IMR-90 (cell line): Measurements from ENCODE around the gene STRA8. TPM values are rescaled to one million over a fixed set of nuclear protein-coding genes. Genes with fewer than 3 reads are reported as not detected.

Source experiments
- ATAC-seq: fragments of 200-7000 bp; cut with Tn5 transposase; 2 replicates; pipeline ENCODE4 v1.9.1; 2020; ENCODE audit warnings: low read depth, mild to moderate bottlenecking, moderate library complexity
- BruUV-seq: library from RNA; stranded (reverse); fragments of 400-500 nt; replicated peaks from 2 replicates; lab custom pipeline; 2021; lab: Mats Ljungman, UMichigan
- CTCF ChIA-PET: fragments of 300-600 bp; formaldehyde crosslinking; extraction: SDS; loops from one replicate; lab custom pipeline; 2021; ENCODE audit warnings: antibody characterized with exemption; lab: Yijun Ruan, JAX
- POLR2A ChIA-PET: fragments of 300-600 bp; sonication (Branson Sonifier 250); formaldehyde crosslinking; loops from one replicate; lab custom pipeline; 2022; ENCODE audit warnings: antibody characterized with exemption; ENCODE audit not compliant: unreplicated experiment; lab: Charles Lee
- DNase-seq: peaks from one replicate; pipeline ENCODE4 v3.0.0; 2013
- H2AFZ ChIP-seq: replicated peaks from 2 replicates; pipeline ENCODE3; 2013; ENCODE audit warnings: low read length, mild to moderate bottlenecking; ENCODE audit not compliant: poor library complexity
- H2AK5ac ChIP-seq: 2 replicates; pipeline ENCODE4 v1.6.1; 2013; ENCODE audit warnings: low read depth, low read length, inconsistent platforms
- H2AK9ac ChIP-seq: replicated peaks from 2 replicates; pipeline ENCODE3; 2013; ENCODE audit warnings: mild to moderate bottlenecking, low read depth, low read length, moderate library complexity; ENCODE audit not compliant: poor library complexity
- H2BK120ac ChIP-seq: 2 replicates; pipeline ENCODE4 v1.6.1; 2013; ENCODE audit warnings: low read depth, low read length, inconsistent platforms
- H2BK15ac ChIP-seq: 3 replicates; pipeline ENCODE4 v1.6.1; 2013; ENCODE audit warnings: low read depth, low read length, inconsistent platforms
- H2BK20ac ChIP-seq: 2 replicates; pipeline ENCODE4 v1.6.1; 2013; ENCODE audit warnings: low read depth, mild to moderate bottlenecking, inconsistent platforms, low read length, moderate library complexity
- H2BK5ac ChIP-seq: 2 replicates; pipeline ENCODE4 v1.6.1; 2013; ENCODE audit warnings: mild to moderate bottlenecking, low read depth, low read length, inconsistent platforms; ENCODE audit not compliant: poor library complexity, severe bottlenecking
- H3K14ac ChIP-seq: replicated peaks from 2 replicates; pipeline ENCODE4 v1.6.1; 2013; ENCODE audit warnings: low read depth, low read length, inconsistent platforms
- H3K18ac ChIP-seq: 2 replicates; pipeline ENCODE4 v1.6.1; 2013; ENCODE audit warnings: low read depth, low read length, control low read depth
- H3K23ac ChIP-seq: 2 replicates; pipeline ENCODE4 v1.6.1; 2013; ENCODE audit warnings: low read depth, low read length, inconsistent platforms
- H3K27ac ChIP-seq: 2 replicates; pipeline ENCODE4 v1.5.1; 2013; ENCODE audit warnings: mild to moderate bottlenecking, control low read depth, low read length; ENCODE audit not compliant: insufficient read depth
- H3K27me3 ChIP-seq: 2 replicates; pipeline ENCODE4 v1.6.1; 2013; ENCODE audit warnings: low read length; ENCODE audit not compliant: control insufficient read depth, insufficient read depth
- H3K36me3 ChIP-seq: 2 replicates; pipeline ENCODE4 v1.6.1; 2013; ENCODE audit warnings: low read length, mixed read lengths; ENCODE audit not compliant: control insufficient read depth, insufficient read depth
- H3K4ac ChIP-seq: 2 replicates; pipeline ENCODE4 v1.6.1; 2013; ENCODE audit warnings: low read depth, low read length, inconsistent platforms
- H3K4me1 ChIP-seq: 2 replicates; pipeline ENCODE4 v1.6.1; 2013; ENCODE audit warnings: low read length, mixed read lengths; ENCODE audit not compliant: control insufficient read depth, insufficient read depth
- H3K4me2 ChIP-seq: 2 replicates; pipeline ENCODE4 v1.6.1; 2013; ENCODE audit warnings: low read depth, mild to moderate bottlenecking, control low read depth, low read length, moderate library complexity
- H3K4me3 ChIP-seq: 2 replicates; pipeline ENCODE4 v1.5.1; 2013; ENCODE audit warnings: low read depth, mild to moderate bottlenecking, control low read depth, low read length, moderate library complexity; ENCODE audit not compliant: insufficient read depth
- H3K56ac ChIP-seq: 2 replicates; pipeline ENCODE4 v1.6.1; 2013; ENCODE audit warnings: low read length, inconsistent platforms; ENCODE audit not compliant: insufficient read depth; ENCODE audit errors: extremely low read depth
- H3K79me1 ChIP-seq, 2 experiments: 2 replicates each; pipeline ENCODE4 v1.6.1; 2013; ENCODE audit warnings: low read length in 2 of 2, inconsistent platforms in 1 of 2, low read depth in 1 of 2
- H3K9ac ChIP-seq: 2 replicates; pipeline ENCODE4 v1.6.1; 2013; ENCODE audit warnings: low read depth, low read length, control low read depth
- H3K9me1 ChIP-seq: 2 replicates; pipeline ENCODE4 v1.6.1; 2013; ENCODE audit warnings: low read length, inconsistent platforms; ENCODE audit not compliant: insufficient read depth
- H3K9me3 ChIP-seq: 2 replicates; pipeline ENCODE4 v1.6.1; 2013; ENCODE audit warnings: low read length; ENCODE audit not compliant: control insufficient read depth, insufficient read depth
- H4K20me1 ChIP-seq: 2 replicates; pipeline ENCODE4 v1.6.1; 2013; ENCODE audit warnings: low read length, inconsistent platforms; ENCODE audit not compliant: insufficient read depth
- H4K5ac ChIP-seq: 2 replicates; pipeline ENCODE4 v1.6.1; 2013; ENCODE audit warnings: mild to moderate bottlenecking, low read depth, low read length, control low read depth
- H4K8ac ChIP-seq, 2 experiments: 2 replicates each; pipeline ENCODE4 v1.6.1; 2013; ENCODE audit warnings: low read depth in 2 of 2, low read length in 2 of 2, control low read depth in 1 of 2, inconsistent platforms in 1 of 2
- H4K91ac ChIP-seq: 2 replicates; pipeline ENCODE4 v1.6.1; 2013; ENCODE audit warnings: low read depth, low read length, inconsistent platforms; ENCODE audit not compliant: insufficient read depth
- CHD1 ChIP-seq: IDR thresholded peaks from 2 replicates; pipeline ENCODE4 v1.6.1; 2012; ENCODE audit warnings: low read depth, low read length, improper control_type of control experiment
- MAFK ChIP-seq: IDR thresholded peaks from 2 replicates; pipeline ENCODE4 v1.6.1; 2012; ENCODE audit warnings: low read depth, low read length, improper control_type of control experiment
- POLR2A ChIP-seq: IDR thresholded peaks from 2 replicates; pipeline ENCODE4 v1.6.1; 2012; ENCODE audit warnings: mild to moderate bottlenecking, low read depth, low read length
- RAD21 ChIP-seq: IDR thresholded peaks from 2 replicates; pipeline ENCODE4 v1.6.1; 2012; ENCODE audit warnings: low read length, improper control_type of control experiment
- SMC3 ChIP-seq: fragments of 150-350 bp; IDR thresholded peaks from 2 replicates; pipeline ENCODE4 v1.6.1; 2016; ENCODE audit warnings: low read depth, mild to moderate bottlenecking, antibody characterized with exemption, low read length, moderate library complexity
- WGBS, 2 experiments: methylation state at CpG; one replicate each; pipeline versions ENCODE4 v1.1.5 to v1.1.7; 2013; ENCODE audit warnings: missing lambda C conversion rate in 2 of 2; ENCODE audit not compliant: insufficient read length in 1 of 2; ENCODE audit errors: extremely low coverage in 2 of 2; 5-methylcytosine and 5-hydroxymethylcytosine counted together
- dilution Hi-C: fragments of 300-500 bp; cut with HindIII; formaldehyde crosslinking; loops from one replicate; pipeline ENCODE4 v1.14.3; 2018; ENCODE audit warnings: low sequenced_read_pairs; ENCODE audit not compliant: unreplicated experiment
- in situ Hi-C: fragments of 300-500 bp; cut with MboI; formaldehyde crosslinking; loops from 3 replicates; pipeline ENCODE4 v1.14.3; 2019; ENCODE audit warnings: low sequenced_read_pairs, inconsistent platforms, mixed read lengths
- intact Hi-C: fragments of 100-400 bp; cut with micrococcal nuclease; formaldehyde crosslinking; loops from 2 replicates; pipeline ENCODE4 v1.10.0; 2022
- polyA plus RNA-seq, 3 experiments: library from polyadenylated mRNA; depleted of rRNA; stranded (reverse); fragments of >200 nt; gene quantifications; 2 replicates each; pipeline ENCODE4 v1.2.3, GENCODE V29; 2012; ENCODE audit warnings: low replicate concordance in 1 of 3
- total RNA-seq: library from RNA; depleted of rRNA; stranded (reverse); fragments of >200 nt; gene quantifications from 2 replicates; pipeline ENCODE4 v1.2.3, GENCODE V29; 2012

Gene STRA8
- total and polyA plus RNA-seq, 2 of the 4 experiments (the other 2 are of a cell fraction), result not detected

- no peaks in the 10 kb centered on the region for H3K9me1 ChIP-seq
- H3K4ac ChIP-seq, result no peak overlapping the region
- H2AK5ac ChIP-seq, result no peak overlapping the region
- no peak overlapping the region for H2AFZ ChIP-seq
- no peak overlapping the region for H3K23ac ChIP-seq
- no peak overlapping the region for H4K91ac ChIP-seq
- no TSS peak for BruUV-seq
- 80% methylated on average over 6 of the region's 13 CpGs; no CpG with 5 or more reads in 1 of the 2 experiments for WGBS, 2 experiments
- no peaks in the 10 kb centered on the region for H4K20me1 ChIP-seq
- H2BK20ac ChIP-seq, result no peak overlapping the region
- no peaks in the 10 kb centered on the region for H3K9me3 ChIP-seq
- H3K36me3 ChIP-seq, result no peaks in the 10 kb centered on the region
- H2BK5ac ChIP-seq, result no peak overlapping the region
- TF ChIP-seq RAD21 (no peak), CHD1 (no peak), SMC3 (no peak), POLR2A (no peak), MAFK (no peak)
- in situ Hi-C loops (loop anchor here (10.0 kb wide), 1 partner anchor 368 kb away; no protein-coding TSS in a partner anchor), dilution Hi-C loops (no loop called here), intact Hi-C loops (no loop called here)
- H3K9ac ChIP-seq, result no peak overlapping the region
- H3K4me1 ChIP-seq, result no peaks in the 10 kb centered on the region
- ChIA-PET POLR2A (no interaction called here), CTCF (interaction anchor here (1.5 kb wide), 1 partner anchor 368 kb away, joined by 4 read pairs; no protein-coding TSS in a partner anchor)
- DNase-seq, result no peak
- H4K5ac ChIP-seq, result no peak overlapping the region
- H2BK15ac ChIP-seq, result no peak overlapping the region
- H2AK9ac ChIP-seq, result no peak overlapping the region
- peaks cover 2% of the 10 kb centered on the region for H3K27me3 ChIP-seq
- H4K8ac ChIP-seq, result no peak overlapping the region
- H3K14ac ChIP-seq, result no peak overlapping the region
- no peak overlapping the region for H3K18ac ChIP-seq
- ATAC-seq, result no peak
- H3K79me1 ChIP-seq, result no peaks in the 10 kb centered on the region
- H3K4me2 ChIP-seq, result no peak overlapping the region
- H3K27ac ChIP-seq, result no peak overlapping the region
- H3K4me3 ChIP-seq, result no peak overlapping the region
- H3K56ac ChIP-seq, result no peak overlapping the region
- no peak overlapping the region for H2BK120ac ChIP-seq
Observed at GRCh38 chr7:135277161-135277560, 43.5 kb downstream of the STRA8 start.
